SJCRH30 (cell line): ENCODE results near the gene RPL37. TPM values are rescaled to one million over a fixed set of nuclear protein-coding genes. Genes with fewer than 3 reads are reported as not detected.
"Not testable (repeated sequence)": the region's sequence is repeated elsewhere in the genome, so short reads cannot be mapped to it uniquely, and the experiment has no call there.

ENCODE experiments used
- DNase-seq, 2 experiments: peaks; one replicate each; pipeline ENCODE4 v3.0.0-alpha.2; 2015 to 2020
- H3K27ac ChIP-seq: fragments of 250-450 bp; sonication (Bioruptor Pico); 2 replicates; pipeline ENCODE4 v1.5.1; 2020; ENCODE audit warnings: mild to moderate bottlenecking, moderate library complexity
- H3K27me3 ChIP-seq: fragments of 250-450 bp; sonication (Bioruptor Pico); 2 replicates; pipeline ENCODE4 v1.5.1; 2020; ENCODE audit warnings: mild to moderate bottlenecking, moderate library complexity
- H3K36me3 ChIP-seq: fragments of 250-450 bp; sonication (Bioruptor Pico); 2 replicates; pipeline ENCODE4 v1.5.1; 2020; ENCODE audit warnings: mild to moderate bottlenecking, moderate library complexity
- H3K4me1 ChIP-seq: fragments of 250-450 bp; sonication (Bioruptor Pico); 2 replicates; pipeline ENCODE4 v1.5.1; 2020; ENCODE audit warnings: mild to moderate bottlenecking, moderate library complexity
- H3K4me3 ChIP-seq: fragments of 250-450 bp; sonication (Bioruptor Pico); 2 replicates; pipeline ENCODE4 v1.5.1; 2020; ENCODE audit warnings: mild to moderate bottlenecking, moderate library complexity
- H3K9me3 ChIP-seq: fragments of 250-450 bp; sonication (Bioruptor Pico); replicated peaks from 2 replicates; pipeline ENCODE4 v1.5.1; 2020; ENCODE audit warnings: mild to moderate bottlenecking, moderate library complexity
- total RNA-seq: library from RNA; depleted of rRNA; stranded (reverse); fragments of >200 nt; shearing (Covaris generic); gene quantifications from 2 replicates; pipeline ENCODE4 v1.2.3, GENCODE V29; 2014; rRNA removed

RPL37 gene
- total RNA-seq: 5,451 and 5,689 TPM in 2 replicates

DNA sequence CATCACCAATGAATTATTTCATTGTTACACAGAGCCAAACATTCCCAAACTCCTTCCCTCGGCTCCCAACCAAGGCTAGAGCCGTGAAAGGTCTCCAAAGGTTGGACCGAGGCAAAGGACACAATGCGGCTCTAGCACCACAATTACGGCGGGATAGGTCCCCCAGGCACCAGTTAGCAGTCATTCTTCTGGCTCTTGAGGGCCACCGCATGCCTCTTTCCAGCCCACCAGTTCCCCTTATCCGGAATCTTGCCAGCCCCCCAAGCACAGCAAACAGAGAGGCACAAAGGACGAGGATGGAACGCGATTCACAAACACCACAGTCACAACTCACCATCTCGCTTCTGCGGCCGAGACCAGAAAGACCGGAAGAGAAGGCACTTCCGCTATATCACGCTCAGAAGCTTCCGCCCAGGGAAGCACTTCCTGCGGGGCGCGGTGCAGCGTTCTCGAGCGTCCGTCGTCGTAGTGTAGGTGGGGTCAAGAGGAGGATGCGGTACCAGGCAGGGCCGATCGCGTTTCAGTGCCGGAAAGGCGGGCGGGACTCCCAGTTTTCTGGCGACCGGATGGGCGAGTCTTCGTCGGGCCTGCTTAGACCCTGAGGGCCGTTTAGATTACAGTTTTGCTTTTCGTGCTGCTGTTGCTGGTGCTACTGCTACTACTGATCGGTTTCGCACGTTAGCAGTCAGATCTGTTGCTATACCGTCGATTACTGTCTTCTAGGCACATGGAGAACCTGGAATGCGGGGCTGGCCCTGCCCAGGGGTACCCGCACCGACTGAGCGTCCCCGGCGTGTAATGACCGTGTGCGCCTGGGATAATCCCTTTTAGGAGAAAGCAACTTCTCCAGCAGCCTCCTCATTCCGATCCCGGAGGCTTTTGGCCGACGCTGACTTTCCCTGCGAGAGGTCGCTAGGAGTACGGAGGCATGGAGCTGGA lies at the start of gene RPL37:
TSS of gene RPL37 (minus strand) at position 374 of the 939 bp plus-strand sequence. CDS start at position 337, 37 bp downstream.
- Histone ChIP-seq H3K4me1 (peaks cover 9% of the 10 kb centered on the region; the same call in 1 of the 2 replicates), H3K36me3 (peaks cover 47% of the 10 kb centered on the region), H3K27ac (peak within 1 kb of the TSS; percentile 93), H3K9me3 (no peaks in the 10 kb centered on the region), H3K27me3 (no peaks in the 10 kb centered on the region), H3K4me3 (peak within 1 kb of the TSS; percentile 86)
- DNase-seq: peak; percentile 99

DNA sequence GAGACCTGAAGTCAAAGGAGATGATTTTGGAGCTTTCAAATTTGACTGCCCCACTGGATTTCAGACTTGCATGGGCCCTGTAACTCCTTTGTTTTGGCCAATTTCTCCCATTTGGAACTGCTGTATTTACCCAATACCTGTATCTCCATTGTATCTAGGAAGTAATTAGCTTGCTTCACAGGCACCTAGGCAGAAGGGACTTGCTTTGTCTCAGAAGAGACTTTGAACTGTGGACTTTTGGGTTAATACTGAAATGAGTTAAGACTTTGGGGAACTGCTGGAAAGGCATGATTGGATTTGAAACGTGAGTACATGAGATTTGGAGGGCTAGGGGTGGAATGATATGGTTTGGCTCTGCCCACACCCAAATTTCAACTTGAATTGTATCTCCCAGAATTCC lies 48.0 kb upstream of the RPL37 start:
- not testable (repeated sequence) for H3K27me3 ChIP-seq, H3K4me3 ChIP-seq, H3K9me3 ChIP-seq, DNase-seq, H3K27ac ChIP-seq, H3K4me1 ChIP-seq, H3K36me3 ChIP-seq

DNA sequence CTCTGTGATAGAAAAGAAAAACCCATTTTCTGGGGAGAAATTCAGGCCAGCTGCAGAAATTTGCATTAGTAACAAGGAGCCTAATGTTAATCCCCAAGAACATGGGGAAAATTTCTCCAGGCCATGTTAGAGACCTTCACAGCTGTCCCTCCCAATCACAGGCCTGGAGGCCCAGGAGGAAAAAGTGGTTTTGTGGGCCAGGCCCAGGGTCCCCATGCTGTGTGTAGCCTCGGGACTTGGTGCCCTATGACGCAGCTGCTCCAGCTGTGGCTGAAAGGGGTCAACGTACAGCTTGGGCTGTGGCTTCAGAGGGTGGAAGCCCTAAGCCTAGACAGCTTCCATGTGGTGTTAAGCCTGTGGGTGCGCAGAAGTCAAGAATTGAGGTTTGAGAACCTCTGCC lies 47.3 kb upstream of the RPL37 start:
- no peak overlapping the region for H3K27ac ChIP-seq
- H3K9me3 ChIP-seq: peaks cover 5% of the 10 kb centered on the region
- peak; percentile 15 to 28 for DNase-seq
- no peaks in the 10 kb centered on the region for H3K4me1 ChIP-seq
- no peaks in the 10 kb centered on the region for H3K27me3 ChIP-seq
- no peaks in the 10 kb centered on the region for H3K36me3 ChIP-seq
- no peak overlapping the region for H3K4me3 ChIP-seq

DNA sequence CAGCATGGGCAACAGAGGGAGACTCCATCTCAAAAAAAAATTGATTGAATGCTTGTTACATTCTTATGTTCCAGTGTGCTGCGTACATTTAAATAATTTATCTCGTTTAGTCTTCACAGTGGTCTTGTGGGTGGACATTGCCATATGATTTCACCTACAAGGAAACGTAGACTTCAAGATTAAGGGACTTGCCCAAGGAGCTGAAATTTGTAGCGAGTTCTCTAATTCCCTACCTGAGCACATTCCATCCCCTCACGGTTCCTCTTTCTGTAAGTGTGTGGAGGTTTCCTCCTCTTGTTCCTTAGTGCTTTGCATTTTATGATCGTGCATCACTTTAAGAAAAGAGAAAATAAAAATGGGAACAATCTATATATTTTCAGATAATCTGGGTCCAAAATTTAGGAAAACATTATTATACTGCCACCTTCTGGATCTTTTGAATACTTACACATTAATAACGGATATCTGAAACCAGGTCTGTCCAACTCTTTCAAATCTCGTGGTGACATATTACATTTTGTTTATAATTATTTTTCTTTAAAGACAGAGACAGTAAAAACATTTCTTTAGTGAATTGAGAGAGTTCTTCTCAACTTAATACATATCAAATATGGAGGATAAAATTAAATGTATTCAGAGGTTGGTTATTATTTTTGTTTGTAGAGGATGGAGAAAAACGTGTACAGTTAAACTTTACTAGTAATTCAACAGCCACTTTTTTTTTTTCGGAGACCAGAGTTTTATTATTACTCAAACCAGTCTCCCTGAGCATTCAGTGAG lies 44.3 kb upstream of the RPL37 start:
- Histone ChIP-seq H3K4me3 (no peak overlapping the region), H3K4me1 (no peaks in the 10 kb centered on the region), H3K36me3 (no peaks in the 10 kb centered on the region), H3K27ac (no peak overlapping the region), H3K9me3 (peaks cover 5% of the 10 kb centered on the region), H3K27me3 (no peaks in the 10 kb centered on the region)
- DNase-seq: peak in 1 of 2 experiments; percentile 59

DNA sequence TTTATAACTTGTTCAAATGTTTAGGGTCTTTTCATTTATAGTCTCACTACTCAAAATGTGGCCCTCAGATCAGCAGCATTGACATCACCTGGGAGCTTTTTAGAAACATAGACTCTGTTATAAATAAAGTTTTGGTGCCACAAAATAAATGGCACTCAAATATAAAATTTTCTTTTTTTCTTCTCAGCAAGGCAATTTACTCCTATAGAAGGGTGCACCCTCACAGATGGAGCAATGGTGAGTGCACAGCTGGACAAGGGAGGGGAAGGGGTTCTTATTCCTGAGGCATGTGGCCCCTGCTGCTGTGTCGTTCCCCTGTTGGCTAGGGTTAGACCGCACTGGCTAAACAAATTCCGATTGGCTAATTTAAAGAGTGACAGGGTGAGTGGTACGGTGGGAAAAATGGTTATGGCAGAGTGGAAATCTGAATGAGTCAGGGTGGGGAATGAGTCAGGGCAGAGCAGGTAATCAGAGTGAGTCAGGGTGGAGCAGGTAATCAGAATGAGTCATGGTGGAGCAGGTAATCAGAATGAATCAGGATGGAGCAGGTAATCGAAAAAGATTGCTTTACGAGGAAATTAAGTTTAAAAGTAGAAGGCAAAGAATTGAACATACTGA lies 42.5 kb upstream of the RPL37 start:
- Histone ChIP-seq H3K9me3 (peaks cover 5% of the 10 kb centered on the region; the same call in 1 of the 2 replicates), H3K36me3 (no peaks in the 10 kb centered on the region), H3K27ac (no peak overlapping the region), H3K4me3 (no peak overlapping the region), H3K27me3 (no peaks in the 10 kb centered on the region), H3K4me1 (no peaks in the 10 kb centered on the region)
- DNase-seq: no peak

DNA sequence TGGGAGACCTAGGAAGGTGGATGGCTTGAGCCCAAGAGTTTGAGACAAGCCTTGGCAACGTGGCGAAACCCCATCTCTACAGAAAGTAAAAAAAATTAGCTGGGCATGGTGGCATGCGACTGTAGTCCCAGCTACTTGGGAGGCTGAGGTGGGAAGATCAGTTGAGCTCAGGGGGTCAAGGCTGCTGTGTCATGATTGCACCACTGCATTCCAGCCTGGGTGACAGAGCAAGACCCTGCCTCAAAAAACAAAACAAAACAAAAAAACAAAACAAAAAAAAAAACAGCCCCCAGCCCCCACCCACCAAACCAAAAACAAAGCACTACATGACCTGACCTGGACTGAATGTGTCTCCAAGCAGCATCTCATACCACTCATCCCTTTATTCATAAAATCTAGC lies 40.9 kb upstream of the RPL37 start:
- DNase-seq: no peak
- H3K9me3 ChIP-seq: no peaks in the 10 kb centered on the region; the same call in 1 of the 2 replicates
- H3K27ac ChIP-seq: no peak overlapping the region
- no peaks in the 10 kb centered on the region for H3K27me3 ChIP-seq
- no peak overlapping the region for H3K4me3 ChIP-seq
- no peaks in the 10 kb centered on the region for H3K4me1 ChIP-seq
- H3K36me3 ChIP-seq: no peaks in the 10 kb centered on the region

DNA sequence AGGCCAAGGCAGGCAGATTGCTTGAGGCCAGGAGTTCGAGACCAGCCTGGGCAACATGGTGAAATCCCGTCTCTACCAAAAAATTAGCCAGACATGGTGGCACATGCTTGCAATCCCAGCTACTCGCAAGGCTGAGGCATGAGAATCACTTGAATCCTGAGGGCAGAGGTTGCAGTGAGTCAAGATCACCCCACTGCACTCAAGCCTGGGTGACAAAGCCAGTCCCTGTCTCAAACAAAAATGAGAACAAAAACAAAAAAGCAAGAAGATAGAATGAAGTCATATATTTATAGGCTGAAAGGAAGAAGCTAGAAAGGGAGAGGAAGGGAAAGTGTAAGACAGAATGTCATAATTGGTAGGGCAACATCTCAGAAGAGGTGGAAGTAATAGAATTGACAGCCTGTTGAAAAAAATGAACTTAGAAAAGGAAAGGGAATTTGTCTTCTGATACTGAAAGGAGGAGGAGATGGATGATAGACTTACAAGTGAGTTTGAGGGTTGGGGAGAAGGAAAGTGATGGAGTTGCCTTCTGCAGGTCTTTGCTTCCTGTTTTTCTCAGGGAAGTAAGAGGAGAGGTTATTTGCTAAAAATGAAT lies 38.4 kb upstream of the RPL37 start:
- Histone ChIP-seq H3K9me3 (no peaks in the 10 kb centered on the region; the same call in 1 of the 2 replicates), H3K27me3 (no peaks in the 10 kb centered on the region), H3K27ac (no peak overlapping the region), H3K36me3 (no peaks in the 10 kb centered on the region), H3K4me1 (no peaks in the 10 kb centered on the region), H3K4me3 (no peak overlapping the region)
- no peak for DNase-seq

DNA sequence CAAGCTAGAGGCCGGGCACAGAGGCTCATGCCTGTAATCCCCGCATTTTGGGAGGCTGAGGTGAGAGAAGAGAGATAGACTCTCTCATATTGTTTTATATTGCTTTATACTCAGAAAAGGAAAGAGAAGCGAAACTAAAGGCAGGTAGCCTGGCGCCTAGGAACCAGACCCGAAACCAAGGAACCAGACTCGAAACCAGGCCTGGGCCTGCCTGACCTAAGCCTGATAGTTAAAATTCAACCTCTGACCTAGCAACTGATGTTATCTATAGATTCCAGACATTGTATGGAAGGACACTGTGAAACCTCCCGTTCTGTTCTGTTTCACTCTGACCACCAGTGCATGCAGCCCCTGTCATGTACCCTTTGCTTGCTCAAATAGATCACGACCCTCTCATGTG lies 37.2 kb upstream of the RPL37 start:
- H3K27me3 ChIP-seq, H3K4me3 ChIP-seq, DNase-seq, H3K36me3 ChIP-seq, H3K27ac ChIP-seq, H3K9me3 ChIP-seq, H3K4me1 ChIP-seq: not testable (repeated sequence)

DNA sequence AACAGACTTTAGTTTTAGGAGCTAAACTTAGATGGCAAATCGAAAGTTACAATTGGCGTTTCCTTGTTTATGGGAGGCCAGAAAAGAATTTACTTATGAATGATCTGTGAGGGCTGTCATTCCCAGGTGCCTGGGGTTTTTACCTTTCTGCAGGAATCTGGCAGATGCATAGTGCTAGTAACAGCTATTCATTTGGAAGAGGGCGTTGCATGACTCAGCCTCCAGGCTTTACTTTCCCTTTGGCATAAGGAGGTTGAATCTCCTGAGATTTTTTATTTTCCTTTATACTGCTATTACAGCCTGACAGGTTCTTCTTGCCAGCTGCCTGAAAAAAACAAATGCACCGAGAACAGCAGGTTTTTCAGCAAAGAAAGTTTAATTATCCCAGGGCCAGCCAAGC lies 36.2 kb upstream of the RPL37 start:
- Histone ChIP-seq H3K4me3 (no peak overlapping the region), H3K27me3 (no peaks in the 10 kb centered on the region), H3K27ac (no peak overlapping the region), H3K9me3 (no peaks in the 10 kb centered on the region; the same call in 1 of the 2 replicates), H3K4me1 (no peaks in the 10 kb centered on the region), H3K36me3 (no peaks in the 10 kb centered on the region)
- no peak for DNase-seq

DNA sequence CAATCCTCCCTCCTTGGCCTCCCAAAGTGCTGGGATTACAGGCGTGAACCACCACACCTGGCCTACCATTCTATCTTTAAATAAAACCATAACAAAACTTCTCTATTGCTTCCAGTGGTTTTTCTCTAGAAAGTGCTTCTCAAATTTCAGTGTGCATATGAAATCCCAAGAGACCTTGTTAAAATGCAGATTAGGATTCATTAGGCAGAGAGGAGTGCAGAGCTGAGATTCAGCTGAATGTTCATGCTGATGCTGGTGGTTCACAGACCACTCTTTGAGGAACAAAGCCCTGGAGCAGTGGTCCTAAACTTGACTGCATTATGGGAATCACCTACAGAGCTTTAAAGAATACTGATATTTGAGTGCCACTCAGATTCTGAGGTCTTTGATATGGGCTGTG lies 34.4 kb upstream of the RPL37 start:
- H3K27me3 ChIP-seq: no peaks in the 10 kb centered on the region
- peak in 1 of 2 experiments; percentile 32 for DNase-seq

DNA sequence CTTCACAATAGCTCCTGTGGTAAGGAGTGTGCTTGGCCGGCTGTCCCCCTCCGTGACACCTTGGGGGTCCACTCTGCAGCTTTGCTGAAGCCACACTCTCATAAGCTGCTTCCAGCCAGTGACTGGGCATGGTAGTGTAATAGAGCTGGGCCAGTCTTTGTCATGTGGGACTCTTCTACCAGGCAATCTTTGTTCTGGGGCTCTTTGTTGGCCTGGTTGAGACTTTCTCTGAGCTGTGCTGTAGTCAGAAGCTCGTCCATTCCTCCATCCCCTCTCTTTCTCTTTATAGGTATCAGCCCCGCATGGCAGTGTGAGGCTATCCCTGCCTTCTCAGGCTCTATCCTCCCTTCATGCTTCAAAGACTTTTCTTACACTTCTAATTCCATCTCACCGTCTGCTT lies 31.8 kb upstream of the RPL37 start:
- H3K27ac ChIP-seq: no peak overlapping the region
- H3K27me3 ChIP-seq: no peaks in the 10 kb centered on the region
- H3K4me1 ChIP-seq: no peaks in the 10 kb centered on the region
- no peaks in the 10 kb centered on the region for H3K36me3 ChIP-seq
- H3K9me3 ChIP-seq: peaks cover 5% of the 10 kb centered on the region
- no peak overlapping the region for H3K4me3 ChIP-seq
- DNase-seq: no peak

More for the DNA sequence above, 34.4 kb upstream of the RPL37 start:
- Histone ChIP-seq H3K27ac (no peak overlapping the region), H3K4me1 (no peaks in the 10 kb centered on the region), H3K9me3 (peaks cover 2% of the 10 kb centered on the region), H3K4me3 (no peak overlapping the region), H3K36me3 (no peaks in the 10 kb centered on the region)

DNA sequence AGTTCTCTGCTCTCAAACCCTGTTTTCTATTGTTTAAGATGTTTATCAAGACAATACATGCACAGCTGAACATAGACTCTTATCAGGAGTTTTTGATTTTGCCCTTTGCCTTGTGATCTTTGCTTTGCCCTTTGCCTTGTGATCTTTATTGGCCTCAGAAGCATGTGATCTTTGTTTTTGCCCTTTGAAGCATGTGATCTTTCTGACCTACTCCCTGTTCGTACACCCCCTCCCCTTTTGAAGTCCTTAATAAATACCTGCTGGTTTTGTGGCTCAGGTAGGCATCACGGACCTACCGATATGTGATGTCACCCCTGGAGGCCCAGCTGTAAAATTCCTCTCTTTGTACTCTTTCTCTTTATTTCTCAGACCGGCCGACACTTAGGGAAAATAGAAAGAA lies 30.0 kb upstream of the RPL37 start:
- not testable (repeated sequence) for H3K4me1 ChIP-seq, H3K9me3 ChIP-seq, DNase-seq, H3K27me3 ChIP-seq, H3K27ac ChIP-seq, H3K36me3 ChIP-seq, H3K4me3 ChIP-seq

DNA sequence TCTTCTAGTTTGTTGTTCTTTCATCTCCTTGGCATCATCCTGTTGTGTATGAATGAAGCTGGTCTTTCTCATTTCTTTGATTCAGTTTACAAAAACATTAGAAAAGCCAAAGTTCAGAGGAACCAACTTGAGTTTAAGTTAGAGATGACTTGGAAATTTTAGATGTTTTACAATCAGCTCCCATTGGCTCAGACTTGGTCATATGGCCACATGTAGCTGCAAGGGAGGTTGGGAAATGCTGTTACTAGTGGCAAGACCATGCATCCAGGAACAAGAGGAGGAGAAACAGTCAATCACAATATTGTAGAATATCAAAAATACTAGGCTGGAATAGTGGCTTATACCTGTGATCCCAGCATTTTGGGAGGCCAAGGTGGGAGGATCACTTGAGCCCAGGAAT lies 25.7 kb upstream of the RPL37 start:
- no peaks in the 10 kb centered on the region for H3K4me1 ChIP-seq
- H3K27ac ChIP-seq: no peak overlapping the region
- H3K4me3 ChIP-seq: no peak overlapping the region
- H3K27me3 ChIP-seq: no peaks in the 10 kb centered on the region
- no peaks in the 10 kb centered on the region for H3K36me3 ChIP-seq
- H3K9me3 ChIP-seq: peaks cover 5% of the 10 kb centered on the region
- no peak for DNase-seq

DNA sequence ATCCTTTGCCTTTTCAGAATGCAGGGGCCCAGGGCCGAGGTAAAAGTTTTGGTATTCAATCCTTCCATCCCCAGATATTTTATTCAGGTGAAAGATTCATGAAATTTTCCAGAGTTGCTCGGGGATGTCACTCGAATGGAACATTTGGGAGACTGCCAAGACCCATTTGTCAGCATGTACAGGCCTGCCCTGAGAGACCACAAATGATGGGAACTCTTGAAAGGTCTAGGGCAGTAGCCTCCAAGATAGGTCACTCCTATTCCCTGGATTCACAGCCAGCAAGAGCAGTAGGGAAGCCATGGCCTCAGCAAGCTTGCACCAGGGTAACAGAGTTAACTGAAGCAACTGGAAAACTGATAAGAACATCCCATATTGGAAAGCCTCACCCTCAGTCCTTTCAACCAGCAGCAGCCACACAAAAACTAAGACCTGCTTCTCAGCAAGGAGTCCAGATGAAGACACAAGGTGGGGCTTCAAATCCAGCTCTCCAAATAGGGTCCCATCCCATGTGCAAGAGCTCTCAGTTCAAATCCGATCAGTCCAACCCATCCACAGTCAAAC lies 18.7 kb upstream of the RPL37 start:
- no peak overlapping the region for H3K27ac ChIP-seq

More for the DNA sequence above, 18.7 kb upstream of the RPL37 start:
- no peaks in the 10 kb centered on the region for H3K27me3 ChIP-seq
- DNase-seq: peak in 1 of 2 experiments; percentile 48
- no peak overlapping the region for H3K4me3 ChIP-seq
- no peaks in the 10 kb centered on the region for H3K36me3 ChIP-seq
- no peaks in the 10 kb centered on the region; the same call in 1 of the 2 replicates for H3K9me3 ChIP-seq
- no peaks in the 10 kb centered on the region for H3K4me1 ChIP-seq
